GM18861 (cell line): ENCODE data around the gene ADCK1.
"Not testable (repeated sequence)": the region's sequence is repeated elsewhere in the genome, so short reads cannot be mapped to it uniquely, and the experiment has no call there.

Experiments
- ATAC-seq: cut with Tn5 transposase; IDR thresholded peaks from one replicate; pipeline ENCODE4 v1.9.1; 2021; ENCODE audit not compliant: unreplicated experiment

ADCK1 gene

DNA sequence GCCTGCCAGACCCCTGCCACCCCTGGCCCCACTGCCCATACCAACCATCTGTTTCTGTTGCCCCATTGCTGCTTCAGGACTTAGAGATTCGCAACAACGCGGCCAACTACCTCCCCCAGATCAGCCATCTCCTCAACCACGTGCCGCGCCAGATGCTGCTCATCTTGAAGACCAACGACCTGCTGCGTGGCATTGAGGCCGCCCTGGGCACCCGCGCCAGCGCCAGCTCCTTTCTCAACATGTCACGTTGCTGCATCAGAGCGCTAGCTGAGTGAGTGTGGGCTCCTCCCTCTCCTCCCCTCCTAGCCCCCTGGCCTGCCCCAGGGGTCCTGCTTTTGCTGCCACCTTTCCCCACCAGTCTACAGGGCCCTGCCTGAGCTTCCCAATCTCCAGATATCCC lies 131.5 kb downstream of the ADCK1 start:
- ATAC-seq = no peak

DNA sequence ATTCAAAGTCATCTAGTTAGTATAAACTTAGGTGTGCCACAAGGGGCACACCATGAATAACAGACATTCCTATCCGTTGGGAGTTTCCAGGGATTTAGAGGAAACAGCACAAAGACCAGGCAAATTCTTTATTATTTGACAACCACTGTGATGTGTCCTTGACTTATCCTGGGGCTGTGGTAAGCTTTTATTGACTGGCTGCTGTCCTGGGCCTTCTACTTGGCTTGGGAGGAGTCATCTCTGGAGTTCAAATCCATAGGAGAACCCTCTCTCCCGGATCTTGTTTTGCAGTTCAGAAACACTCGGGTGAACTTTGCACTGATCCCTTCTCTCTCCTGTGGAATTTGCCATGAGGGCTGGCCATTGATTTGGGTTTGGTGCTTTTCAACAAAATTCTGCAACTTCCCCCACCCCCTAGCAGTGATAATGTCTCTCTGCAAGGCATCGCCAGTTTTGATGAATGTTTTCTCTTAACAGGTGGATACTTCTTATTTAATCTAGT lies 136.3 kb downstream of the ADCK1 start:
- no peak for ATAC-seq

DNA sequence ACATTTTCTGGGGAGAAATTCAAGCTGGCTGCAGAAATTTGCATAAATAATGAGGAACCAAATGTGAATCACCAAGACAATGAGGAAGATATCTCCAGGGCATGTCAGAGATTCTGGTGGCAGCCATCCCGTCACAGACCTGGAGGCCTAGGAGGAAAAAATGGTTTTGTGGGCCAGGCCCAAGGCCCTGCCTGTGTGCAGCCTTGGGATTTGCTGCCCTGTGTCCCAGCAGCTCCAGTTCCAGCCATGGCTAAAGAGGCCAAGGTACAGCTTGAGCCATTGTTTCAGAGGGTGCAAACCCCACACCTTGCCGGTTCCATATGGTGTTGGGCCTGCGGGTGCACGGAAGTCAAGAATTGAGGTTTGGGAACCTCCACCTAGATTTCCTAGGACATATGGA lies 147.5 kb downstream of the ADCK1 start:
- no peak for ATAC-seq

DNA sequence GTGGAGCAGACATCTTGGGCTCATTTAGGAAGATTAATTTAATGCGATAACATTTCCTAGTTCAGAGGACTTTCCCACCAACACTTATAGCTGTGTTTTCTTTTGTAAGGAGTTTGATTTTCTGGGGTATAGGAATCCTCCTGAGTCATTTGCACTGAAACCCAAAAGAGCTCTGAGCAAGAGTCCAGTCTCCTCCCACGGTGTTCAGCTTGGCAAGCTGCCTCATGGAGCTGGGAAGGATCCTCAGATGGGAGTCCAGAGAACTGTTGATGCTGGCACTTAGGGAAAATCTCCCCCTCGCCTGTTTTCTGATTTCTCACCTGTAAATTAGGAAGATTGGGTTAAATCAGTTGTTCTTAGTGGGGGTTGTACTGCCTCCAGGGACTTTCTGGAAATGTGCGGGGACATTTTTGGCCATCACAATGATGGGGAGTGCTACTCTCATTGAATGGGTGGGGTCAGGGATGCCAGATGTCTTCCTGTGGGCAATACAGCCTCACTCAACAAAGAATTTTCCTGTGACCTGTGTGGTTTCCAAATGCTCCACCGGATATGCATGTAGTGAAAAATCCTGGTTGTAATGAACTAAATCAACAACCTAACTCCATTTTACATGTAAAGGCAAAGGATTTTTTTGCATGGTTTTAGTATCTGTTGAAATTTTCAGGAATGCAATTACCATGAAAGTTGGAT lies 150.6 kb downstream of the ADCK1 start:
- no peak for ATAC-seq

DNA sequence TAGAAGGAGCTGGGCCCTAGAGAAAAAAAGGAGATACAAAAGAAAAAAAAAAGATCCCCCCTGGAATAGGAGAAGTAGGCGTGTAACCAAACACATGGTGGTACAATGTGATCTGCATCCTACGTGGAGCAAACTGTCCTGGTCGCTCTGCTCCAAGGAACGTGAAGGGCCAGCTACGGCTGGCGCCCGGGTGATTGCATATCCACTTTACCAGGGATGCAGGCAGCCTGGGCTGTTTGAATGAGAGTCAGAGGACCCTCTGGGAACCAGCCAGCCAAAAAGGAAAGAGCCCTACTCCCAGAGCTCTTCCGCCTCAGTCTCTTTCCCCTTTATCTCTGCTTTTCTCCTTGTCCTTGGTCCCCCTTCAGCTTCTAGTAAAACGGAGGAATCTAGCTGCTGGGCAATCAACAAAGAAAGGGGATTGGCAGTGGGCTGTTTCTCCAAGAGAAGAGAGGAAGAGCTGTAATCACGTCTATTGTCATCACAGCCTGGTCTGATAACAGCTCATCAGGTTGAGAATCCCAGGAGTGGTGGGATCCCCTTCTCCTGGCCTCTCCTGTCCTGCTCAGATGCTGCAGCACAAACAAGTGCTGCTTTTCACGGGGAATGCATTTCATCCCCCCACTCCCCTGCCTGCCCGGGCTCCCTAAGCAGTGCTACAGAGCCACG lies 156.0 kb downstream of the ADCK1 start:
- no peak for ATAC-seq

DNA sequence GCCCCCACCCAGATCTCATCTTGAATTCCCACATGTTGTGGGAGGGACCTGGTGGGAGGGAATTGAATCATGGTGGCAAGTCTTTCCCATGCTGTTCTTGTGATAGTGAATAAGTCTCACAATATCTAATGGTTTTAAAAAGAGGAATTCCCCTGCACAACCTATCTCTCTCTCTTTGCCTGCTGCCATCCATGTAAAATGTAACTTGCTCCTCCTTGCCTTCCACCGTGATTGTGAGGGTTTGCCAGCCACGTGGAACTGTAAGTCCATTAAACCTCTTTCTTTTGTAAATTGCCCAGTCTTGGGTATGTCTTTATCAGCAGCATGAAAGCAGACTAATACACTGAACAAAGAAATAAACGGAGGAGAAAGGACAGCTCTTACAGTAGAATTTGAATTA lies 159.8 kb downstream of the ADCK1 start:
- not testable (repeated sequence) for ATAC-seq

DNA sequence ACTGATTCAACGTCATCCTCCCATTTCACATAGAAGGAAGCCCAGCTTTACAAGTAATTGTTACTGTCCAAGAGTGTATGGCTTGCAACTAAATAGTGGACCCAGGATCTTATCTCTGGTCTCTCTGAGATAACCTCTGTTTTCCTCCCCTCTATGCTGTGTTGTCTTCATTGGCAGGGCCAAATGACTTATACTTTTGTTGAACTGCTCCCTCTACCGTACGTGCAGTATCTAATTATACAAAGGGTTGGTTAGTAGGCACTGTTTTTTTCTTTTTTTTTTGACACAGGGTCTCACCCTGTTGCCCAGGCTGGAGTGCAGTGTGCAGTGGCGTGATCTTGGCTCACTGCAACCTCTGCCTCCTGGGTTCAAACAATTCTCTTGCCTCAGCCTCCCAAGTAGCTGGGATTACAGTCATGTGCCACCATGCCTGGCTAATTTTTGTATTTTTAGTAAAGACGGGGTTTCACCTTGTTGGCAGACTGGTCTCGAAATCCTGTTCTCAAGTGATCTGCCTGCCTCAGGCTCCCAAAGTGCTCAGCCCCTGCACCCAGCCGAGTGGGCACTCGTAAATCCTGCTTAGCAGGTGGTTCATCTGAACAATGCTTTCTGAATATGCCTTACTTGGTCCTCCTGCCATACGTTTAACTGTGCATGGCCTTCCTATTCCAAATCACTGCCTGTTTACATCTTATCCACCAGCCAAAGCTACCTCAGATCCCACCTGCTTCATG lies 162.1 kb downstream of the ADCK1 start:
- ATAC-seq = no peak

DNA sequence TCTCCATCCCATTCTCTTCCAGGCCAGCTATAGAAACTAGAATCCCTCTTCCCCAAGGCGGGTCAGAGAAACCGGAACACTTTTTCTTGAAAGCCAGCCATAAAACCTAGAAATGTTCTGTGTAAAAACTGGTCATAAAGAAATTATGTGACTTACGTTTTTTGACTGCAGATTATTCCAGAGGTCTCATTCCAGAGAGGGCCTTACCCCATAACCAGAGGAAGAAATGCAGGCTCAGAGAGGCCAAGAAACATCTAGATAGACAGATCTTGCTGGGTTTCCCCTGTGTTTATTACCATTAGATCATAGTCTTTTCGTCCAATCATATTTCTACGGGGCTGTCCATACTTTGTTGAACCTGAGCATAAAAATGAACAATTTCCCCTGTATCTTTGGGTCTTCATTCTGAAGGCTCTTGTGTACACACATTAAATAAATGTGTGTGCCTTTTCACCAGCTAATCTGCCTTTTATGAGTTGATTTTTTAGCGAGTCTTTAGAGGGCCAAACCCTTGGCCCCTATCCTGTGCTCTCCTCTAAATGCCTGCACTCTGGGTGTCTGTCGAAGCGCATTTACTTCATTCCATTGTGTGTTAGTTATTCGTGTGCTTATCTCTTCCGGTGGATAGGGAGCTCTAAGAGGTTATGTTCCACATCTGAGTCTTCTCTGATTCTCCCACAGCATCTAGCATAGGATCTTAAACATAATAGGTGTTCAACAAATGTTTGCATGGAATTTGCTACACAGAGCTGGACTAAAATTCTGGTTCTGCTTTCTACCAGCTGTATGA lies 163.0 kb downstream of the ADCK1 start:
- ATAC-seq = no peak

DNA sequence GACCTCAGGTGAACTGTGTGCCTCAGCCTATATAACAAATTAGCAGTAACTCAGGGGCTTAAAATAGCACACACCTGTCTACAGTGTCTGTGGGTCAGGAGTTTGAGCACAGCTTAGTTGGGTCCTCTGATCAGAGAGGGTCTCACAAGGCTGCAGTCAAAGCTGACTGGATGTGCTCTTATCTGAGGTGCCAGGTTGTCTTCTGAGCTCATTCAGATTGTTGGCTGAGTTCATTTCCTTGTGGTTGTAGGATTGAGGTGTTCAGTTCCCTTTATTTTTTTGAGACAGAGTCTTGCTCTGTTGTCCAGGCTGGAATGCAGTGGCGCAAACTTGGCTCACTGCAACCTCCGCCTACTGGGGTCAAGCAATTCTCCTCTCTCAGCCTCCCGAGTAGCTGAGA lies 164.7 kb downstream of the ADCK1 start:
- ATAC-seq = no peak

DNA sequence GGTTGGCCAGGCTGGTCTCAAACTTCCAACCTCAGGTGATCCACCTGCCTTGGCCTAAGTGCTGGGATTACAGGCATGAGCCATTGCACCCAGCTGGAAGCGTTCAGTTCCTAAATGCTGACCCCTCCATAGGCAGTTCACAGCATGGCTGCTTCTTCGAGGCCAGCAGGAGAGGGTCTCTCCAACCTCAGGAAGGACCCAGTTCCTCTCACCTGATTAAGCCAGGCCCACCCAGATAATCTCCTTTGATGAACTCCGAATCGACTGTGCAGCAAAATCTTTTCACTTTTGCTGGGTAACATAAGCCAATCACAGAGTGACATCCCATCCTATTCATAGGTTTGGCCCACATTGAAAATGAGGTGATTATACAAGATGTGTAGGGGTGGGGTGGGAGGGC lies 165.1 kb downstream of the ADCK1 start:
- ATAC-seq = no peak

DNA sequence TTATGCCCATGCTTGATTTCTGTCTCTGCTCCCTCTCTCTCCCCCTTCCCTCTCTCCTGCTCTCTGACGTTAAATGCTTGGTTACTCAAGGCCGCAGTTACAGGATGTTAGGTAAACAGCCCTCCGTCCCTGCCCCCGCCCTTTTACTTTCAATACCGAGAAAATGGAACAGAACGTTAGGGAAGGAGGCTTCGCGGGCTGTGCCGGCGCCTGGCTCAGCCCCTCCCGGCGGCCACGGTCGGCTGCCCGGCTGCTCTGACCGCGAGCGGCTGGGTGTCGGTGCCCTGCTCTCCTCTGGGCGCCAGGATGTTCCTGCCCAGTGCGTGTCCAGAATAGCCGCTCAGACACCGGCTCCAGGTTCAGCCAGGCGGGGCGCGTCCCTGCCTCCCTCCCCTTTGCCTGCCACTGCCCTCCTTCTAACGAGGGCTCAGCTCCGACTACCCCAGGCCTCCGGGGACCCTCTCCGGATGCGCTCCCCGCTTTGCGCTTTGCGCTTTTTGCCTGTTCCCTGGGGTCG lies 166.1 kb downstream of the ADCK1 start:
- no peak for ATAC-seq

DNA sequence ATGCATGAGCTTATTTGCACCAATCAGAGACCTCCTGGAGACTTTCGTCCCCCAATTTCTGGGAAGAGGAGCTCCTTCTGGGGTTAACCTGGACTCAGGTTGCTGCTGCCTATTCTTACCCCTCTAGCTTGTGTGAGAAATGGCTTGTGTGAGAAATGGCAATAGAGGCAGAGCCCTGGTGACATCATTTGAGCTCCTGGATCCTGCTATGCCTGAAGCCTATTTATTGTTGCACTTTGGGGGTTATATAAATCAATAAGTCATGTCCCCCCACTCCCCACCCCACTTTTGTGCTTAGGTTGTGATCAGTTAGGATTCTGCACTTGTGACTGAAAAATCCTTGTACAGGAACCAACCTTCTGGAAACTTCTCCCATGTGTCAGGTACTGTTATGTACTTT lies 167.2 kb downstream of the ADCK1 start:
- no peak for ATAC-seq

DNA sequence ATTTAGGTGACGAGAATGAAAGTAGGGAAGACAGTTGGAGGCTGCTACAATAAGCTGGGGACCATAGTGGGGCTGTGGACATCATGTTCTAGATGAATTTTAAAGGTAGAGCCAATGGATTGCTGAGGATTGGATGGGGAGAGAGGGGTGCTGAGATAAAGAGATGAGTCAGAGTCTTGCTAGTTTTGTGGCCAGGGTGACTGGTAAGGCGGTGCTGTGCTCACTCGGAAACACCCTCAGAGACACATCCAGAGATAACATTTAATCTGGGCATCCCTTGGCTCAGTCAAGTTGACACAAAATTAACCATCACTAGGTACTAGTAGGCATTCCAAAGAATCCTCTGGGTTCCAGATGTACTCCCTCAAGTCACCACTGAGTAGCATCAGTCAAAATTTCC lies 170.7 kb downstream of the ADCK1 start:
- no peak for ATAC-seq

DNA sequence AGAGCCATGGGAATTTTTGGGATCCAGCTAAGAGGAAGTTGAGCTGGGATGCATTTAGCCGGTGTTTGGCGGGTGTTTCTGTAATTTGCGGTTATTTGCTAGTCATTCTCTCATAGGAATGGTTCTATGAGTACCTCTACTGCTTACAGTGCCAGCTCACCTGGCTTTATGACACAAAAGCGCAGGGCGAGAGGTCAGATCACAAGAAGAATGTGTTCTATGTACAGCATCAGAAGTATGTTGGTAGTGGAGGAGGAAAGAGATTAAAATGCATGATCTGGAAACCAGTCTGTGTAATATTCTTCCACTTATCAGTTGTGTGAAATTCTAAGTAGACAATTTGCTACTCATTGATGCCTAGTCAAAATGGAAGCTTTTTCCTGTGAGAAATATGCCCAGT lies 173.3 kb downstream of the ADCK1 start:
- no peak for ATAC-seq

DNA sequence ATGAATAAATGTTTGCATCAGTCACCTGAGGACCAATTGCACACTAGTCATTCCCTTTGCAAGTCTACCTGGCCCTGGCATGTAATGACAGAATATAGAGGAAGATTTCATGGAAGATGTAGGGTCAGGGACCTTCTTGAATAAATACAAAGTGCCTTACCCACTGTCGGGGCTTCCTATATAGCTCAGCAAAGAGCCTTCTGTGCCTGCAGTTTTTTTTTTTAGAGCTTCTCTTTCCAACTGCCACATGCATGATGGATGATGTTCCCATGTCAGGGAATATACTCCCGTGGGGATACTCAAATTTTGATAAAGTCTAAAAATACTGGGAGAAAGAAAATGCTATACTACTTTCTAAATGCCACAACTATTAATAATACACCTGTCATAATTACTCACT lies 176.7 kb downstream of the ADCK1 start:
- no peak for ATAC-seq

DNA sequence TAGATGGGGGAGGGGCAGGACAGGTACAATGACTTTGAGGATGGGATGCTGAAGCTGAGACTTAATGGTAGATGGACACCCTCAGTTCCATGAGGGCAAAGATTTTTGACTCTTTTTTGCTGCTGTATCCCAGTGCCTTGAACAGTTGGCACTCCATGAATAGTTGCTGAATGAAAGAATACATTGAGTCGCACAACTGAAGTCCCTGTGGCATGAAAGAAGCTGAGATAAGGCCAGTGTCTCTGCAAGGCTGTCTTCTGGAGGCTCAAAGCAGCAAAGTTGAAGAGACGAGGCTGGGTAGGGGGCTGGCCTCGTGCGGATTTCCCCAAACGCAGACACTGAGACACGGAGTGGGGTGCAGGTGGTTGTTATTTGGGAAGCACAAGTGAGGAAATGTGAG lies 179.3 kb downstream of the ADCK1 start:
- ATAC-seq = no peak

DNA sequence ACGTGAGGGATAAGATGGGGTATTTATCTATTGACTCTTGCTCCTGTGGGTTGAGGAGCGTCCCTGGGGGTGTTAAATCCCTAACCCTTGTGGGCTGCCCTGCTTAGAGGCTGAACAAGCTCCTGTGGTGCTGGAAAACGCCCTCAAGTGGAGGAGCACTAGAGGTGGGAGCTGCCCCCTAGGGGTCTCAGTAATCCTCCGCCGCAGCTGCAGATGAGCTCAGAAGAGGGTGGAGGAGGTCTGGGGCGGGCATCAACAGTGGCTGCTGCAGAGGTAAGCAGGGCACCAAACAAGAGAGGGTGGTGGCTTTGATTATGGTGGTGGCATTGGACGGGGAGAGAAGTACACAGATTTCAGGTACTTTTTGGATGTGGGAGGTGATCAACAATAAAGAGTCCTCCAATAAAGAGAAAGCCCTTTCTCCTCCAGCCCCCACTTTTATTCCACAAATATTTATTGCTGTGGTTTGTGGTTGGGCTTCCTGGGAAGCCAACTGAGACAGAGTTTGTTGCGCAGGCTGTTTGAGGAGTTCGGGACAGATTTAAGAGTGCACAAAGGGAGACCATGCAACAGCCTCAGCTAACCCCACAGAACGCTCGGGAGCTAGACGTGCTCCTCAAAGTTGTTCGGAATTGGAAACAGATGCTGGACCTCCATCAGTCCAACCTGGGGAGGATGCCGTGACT lies 179.9 kb downstream of the ADCK1 start:
- no peak for ATAC-seq

DNA sequence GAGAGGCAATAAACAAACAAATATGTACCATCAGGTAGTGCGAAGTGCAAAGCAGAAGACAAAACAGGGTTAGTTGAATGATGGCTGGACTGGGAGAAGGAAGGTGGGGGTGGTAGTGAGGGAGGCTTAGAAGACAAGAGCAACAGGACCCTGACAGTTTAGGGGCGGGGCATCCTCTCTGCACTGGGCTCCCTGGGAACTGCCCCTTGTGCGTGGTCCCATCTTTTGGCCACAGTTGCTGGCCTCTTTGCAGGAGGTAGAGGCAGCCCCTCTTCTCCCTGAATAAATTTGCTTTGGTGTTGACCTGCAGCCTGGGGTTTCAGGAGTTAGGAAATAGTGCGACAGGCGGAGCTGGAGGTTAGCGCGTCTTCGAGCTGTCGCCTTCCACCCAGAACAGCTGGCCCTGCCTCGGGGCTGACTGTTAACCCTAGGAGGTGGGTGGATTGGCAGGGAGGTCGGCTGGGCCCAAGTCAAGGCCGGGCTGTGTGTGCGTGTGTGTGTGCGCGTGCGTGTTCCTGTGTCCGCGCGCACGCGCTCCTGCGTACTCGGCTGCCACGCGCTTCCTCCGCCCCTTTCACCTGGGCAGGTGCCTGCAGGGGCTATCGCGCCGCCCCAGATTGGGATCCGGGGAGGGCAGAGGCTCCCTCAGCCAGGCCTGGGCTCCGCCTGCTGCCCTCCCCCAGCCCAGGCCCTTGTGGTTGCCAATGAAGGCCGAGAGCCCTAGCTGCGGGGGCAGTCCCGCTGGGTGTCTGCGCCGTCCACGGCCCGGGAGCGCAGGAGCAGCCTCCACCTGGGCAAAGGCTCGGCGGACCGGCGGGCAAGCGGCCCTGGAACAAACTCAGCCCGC lies 180.8 kb downstream of the ADCK1 start:
- ATAC-seq = no peak
